HepG2 (cell line): ENCODE data around the gene BDNF. TPM values are rescaled to one million over a fixed set of nuclear protein-coding genes. Genes with fewer than 3 reads are reported as not detected.
A peak's percentile ranks its signal among the peaks of the same experiment; 100 is the strongest.

ENCODE experiments used
- ATAC-seq: fragments of 200-7000 bp; cut with Tn5 transposase; 3 replicates; pipeline ENCODE4 v1.9.1; 2020; ENCODE audit warnings: mild to moderate bottlenecking, moderate library complexity
- BruUV-seq: library from RNA; stranded (reverse); fragments of 400-500 nt; replicated peaks from 2 replicates; lab custom pipeline; 2021; lab: Mats Ljungman, UMichigan
- CTCF ChIA-PET: fragments of 300-600 bp; formaldehyde crosslinking; extraction: SDS; loops from one replicate; lab custom pipeline; 2021; ENCODE audit warnings: low total read pairs, inconsistent platforms, low intra/inter-chr PET ratio; lab: Yijun Ruan, JAX
- POLR2A ChIA-PET: fragments of 350-600 bp; sonication (Branson Sonifier 250); formaldehyde crosslinking; loops from one replicate; lab custom pipeline; 2020; ENCODE audit warnings: antibody characterized with exemption, inconsistent platforms; lab: Yijun Ruan, JAX
- DNase-seq: peaks from one replicate; pipeline ENCODE4 v3.0.0-alpha.2; 2015; ENCODE audit warnings: low spot score
- FAIRE-seq: peaks from 3 replicates; lab custom pipeline; 2011; peaks lifted over from hg19 to GRCh38; lab: Jason Lieb, UNC
- H2AFZ ChIP-seq: one replicate; pipeline ENCODE4 v1.6.1; 2011; ENCODE audit warnings: low read length, inconsistent platforms
- H3K27ac ChIP-seq: fragments of 300-600 bp; 3 replicates; pipeline ENCODE4 v1.8.0; 2011; ENCODE audit warnings: mixed run types, mild to moderate bottlenecking, mixed read lengths, low read length, inconsistent platforms; ENCODE audit not compliant: insufficient read depth; ENCODE audit errors: extremely low read length
- H3K27me3 ChIP-seq, 2 experiments: fragments of 200-600 bp in 1 of 2; 2 replicates in 1 of 2; 3 replicates in 1 of 2; pipeline versions ENCODE4 v1.6.0 to v1.8.0; 2011; ENCODE audit warnings: low read length in 2 of 2, mild to moderate bottlenecking in 2 of 2, moderate library complexity in 2 of 2, inconsistent platforms in 1 of 2; ENCODE audit not compliant: insufficient read depth in 2 of 2, control insufficient read depth in 1 of 2
- H3K36me3 ChIP-seq, 2 experiments: fragments of 200-600 bp in 1 of 2; replicated peaks in 1 of 2; 2 replicates in 1 of 2; 3 replicates in 1 of 2; pipeline versions ENCODE4 v1.5.1 to v1.8.0; 2011; ENCODE audit warnings: low read length in 2 of 2, inconsistent platforms in 1 of 2; ENCODE audit not compliant: insufficient read depth in 2 of 2, control insufficient read depth in 1 of 2
- H3K4me1 ChIP-seq: 2 replicates; pipeline ENCODE4 v1.5.1; 2012; ENCODE audit warnings: low read length, inconsistent platforms; ENCODE audit not compliant: insufficient read depth
- H3K4me2 ChIP-seq: 2 replicates; pipeline ENCODE4 v1.6.0; 2011; ENCODE audit warnings: low read depth, low read length, inconsistent platforms
- H3K4me3 ChIP-seq, 3 experiments: fragments of 200-600 bp in 1 of 3; sonication (generic), shearing (Covaris generic) in 1 of 3; replicated peaks in 1 of 3; 2 replicates each; pipeline ENCODE4 v1.5.1; 2011 to 2016; ENCODE audit warnings: low read length in 3 of 3, inconsistent platforms in 2 of 3, low read depth in 2 of 3, mild to moderate bottlenecking in 2 of 3, control low read depth in 1 of 3, mixed read lengths in 1 of 3; ENCODE audit not compliant: insufficient read depth in 1 of 3
- H3K79me2 ChIP-seq: one replicate; pipeline ENCODE4 v1.6.1; 2011; ENCODE audit warnings: low read length, inconsistent platforms; ENCODE audit not compliant: insufficient read depth
- H3K9ac ChIP-seq: 2 replicates; pipeline ENCODE4 v1.6.0; 2011; ENCODE audit warnings: mild to moderate bottlenecking, low read depth, low read length, inconsistent platforms; ENCODE audit not compliant: insufficient read depth
- H3K9me3 ChIP-seq: 2 replicates; pipeline ENCODE4 v1.5.1; 2012; ENCODE audit warnings: mild to moderate bottlenecking, low read length
- H4K20me1 ChIP-seq: 2 replicates; pipeline ENCODE4 v1.6.0; 2011; ENCODE audit warnings: inconsistent platforms, mild to moderate bottlenecking, low read length, moderate library complexity; ENCODE audit not compliant: insufficient read depth
- FOSL2 ChIP-seq: sonication (generic); formaldehyde crosslinking; IDR thresholded peaks from 2 replicates; pipeline ENCODE4 v1.4.0; 2020; ENCODE audit warnings: missing genetic modification reagents
- TBX3 ChIP-seq: fragments of 450-650 bp; IDR thresholded peaks from 2 replicates; pipeline ENCODE4 v1.6.1; 2017; ENCODE audit warnings: antibody characterized with exemption, mild to moderate bottlenecking, inconsistent platforms, borderline replicate concordance
- YEATS4 ChIP-seq: sonication (generic); formaldehyde crosslinking; IDR thresholded peaks from 2 replicates; pipeline ENCODE4 v1.4.0; 2020; ENCODE audit warnings: missing genetic modification reagents, borderline replicate concordance
- WGBS: methylation state at CpG from one replicate; pipeline ENCODE4 v1.1.6; 2017; ENCODE audit warnings: low lambda C conversion rate; 5-methylcytosine and 5-hydroxymethylcytosine counted together
- in situ Hi-C: cut with HindIII; loops from 2 replicates; pipeline ENCODE4 v1.10.0; 2017; ENCODE audit warnings: low pct_unique_long_range_greater_than_20kb; ENCODE audit not compliant: extremely low pct_ligation_motif_present
- intact Hi-C: fragments of 100-400 bp; cut with micrococcal nuclease; formaldehyde crosslinking; loops from one replicate; pipeline ENCODE4 v1.10.0; 2022; ENCODE audit not compliant: unreplicated experiment
- polyA plus RNA-seq, 8 experiments: library from polyadenylated mRNA; depleted of rRNA in 3 of 8; stranded (reverse) in 7 of 8; unstranded in 1 of 8; fragments of >200 nt; fragmentation: Illumina TruSeq in 4 of 8; extraction: Trizol in 4 of 8; gene quantifications; 2 replicates each; pipeline versions ENCODE4 v1.2.1 to v1.2.3, GENCODE V29; 2011 to 2016; ENCODE audit warnings: low read depth in 4 of 8, missing spikeins in 1 of 8, mixed read lengths in 1 of 8; ENCODE audit not compliant: insufficient read depth in 1 of 8
- total RNA-seq, 5 experiments: library from RNA; depleted of rRNA; stranded (reverse); fragments of >200 nt; fragmentation: Illumina TruSeq; extraction: Trizol; gene quantifications; 2 replicates each; pipeline ENCODE4 v1.2.3, GENCODE V29; 2016; ENCODE audit warnings: low read depth in 1 of 5
- TF ChIP-seq, protein P1 (sequence below): sonication (generic); formaldehyde crosslinking; IDR thresholded peaks from 2 replicates; pipeline ENCODE4 v1.5.0; 2020; ENCODE audit warnings: missing genetic modification reagents
- TF ChIP-seq, protein P2 (sequence below): sonication (generic); formaldehyde crosslinking; IDR thresholded peaks from 2 replicates; pipeline ENCODE4 v1.9.0; 2022; ENCODE audit warnings: missing genetic modification reagents, mild to moderate bottlenecking, borderline replicate concordance
- TF ChIP-seq, protein P3 (sequence below): sonication (generic); formaldehyde crosslinking; IDR thresholded peaks from 2 replicates; pipeline ENCODE4 v1.4.0; 2020; ENCODE audit warnings: missing genetic modification reagents, borderline replicate concordance

BDNF gene
- total and polyA plus RNA-seq, 2 of the 13 experiments (the other 11 are each of a cell fraction or from before 2014, with no cell fraction given), result 0.02 TPM; not detected in 1

DNA sequence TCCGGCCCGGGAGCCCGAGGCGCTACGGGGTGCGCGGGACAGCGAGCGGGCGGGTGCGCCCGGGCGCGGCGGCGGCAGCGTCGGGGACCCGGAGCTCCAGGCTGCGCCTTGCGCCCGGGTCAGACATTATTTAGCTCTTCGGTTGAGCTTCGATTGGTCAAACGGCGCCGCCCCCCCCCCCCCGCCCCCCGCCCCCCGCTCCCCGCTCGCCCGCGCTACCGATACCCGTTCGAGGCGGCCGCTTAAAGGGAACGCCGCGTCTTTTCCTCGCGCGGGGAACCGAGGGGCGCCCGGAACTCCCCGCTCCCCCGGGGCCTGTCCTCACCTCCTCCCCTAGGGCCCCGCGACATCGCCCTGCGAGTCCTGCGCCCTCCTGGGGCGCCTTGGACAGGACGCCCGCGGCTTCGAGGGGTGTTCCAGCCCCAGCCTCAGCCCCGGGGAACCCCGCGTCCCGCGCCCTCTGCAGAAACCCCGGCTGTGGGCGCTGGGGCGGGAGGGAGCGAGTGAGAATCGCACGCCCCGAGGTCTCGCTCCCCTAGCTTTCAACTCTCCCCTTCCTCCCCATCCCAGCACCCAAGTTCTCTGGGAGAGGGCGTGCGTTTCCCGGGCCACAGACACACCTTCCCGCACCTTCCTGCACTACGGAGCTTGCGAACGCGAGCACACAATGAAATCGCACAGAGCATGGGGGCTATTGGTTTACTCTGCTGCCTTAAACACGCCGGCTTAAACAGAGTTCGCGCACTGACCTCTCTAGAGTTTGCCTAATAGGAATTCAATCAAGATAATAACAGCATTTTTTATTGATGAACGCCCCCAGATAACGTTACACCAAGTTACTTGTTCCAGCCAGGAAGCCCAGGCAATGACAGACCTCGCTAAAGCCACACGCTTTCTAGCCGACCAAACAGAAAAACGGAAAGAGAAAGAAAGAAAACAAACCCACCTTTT lies at the start of gene BDNF (continued):
- TF ChIP-seq, protein P1, sequence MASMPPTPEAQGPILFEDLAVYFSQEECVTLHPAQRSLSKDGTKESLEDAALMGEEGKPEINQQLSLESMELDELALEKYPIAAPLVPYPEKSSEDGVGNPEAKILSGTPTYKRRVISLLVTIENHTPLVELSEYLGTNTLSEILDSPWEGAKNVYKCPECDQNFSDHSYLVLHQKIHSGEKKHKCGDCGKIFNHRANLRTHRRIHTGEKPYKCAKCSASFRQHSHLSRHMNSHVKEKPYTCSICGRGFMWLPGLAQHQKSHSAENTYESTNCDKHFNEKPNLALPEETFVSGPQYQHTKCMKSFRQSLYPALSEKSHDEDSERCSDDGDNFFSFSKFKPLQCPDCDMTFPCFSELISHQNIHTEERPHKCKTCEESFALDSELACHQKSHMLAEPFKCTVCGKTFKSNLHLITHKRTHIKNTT (CRISPR knock-in tag), result no peak
- TF ChIP-seq, protein P2, sequence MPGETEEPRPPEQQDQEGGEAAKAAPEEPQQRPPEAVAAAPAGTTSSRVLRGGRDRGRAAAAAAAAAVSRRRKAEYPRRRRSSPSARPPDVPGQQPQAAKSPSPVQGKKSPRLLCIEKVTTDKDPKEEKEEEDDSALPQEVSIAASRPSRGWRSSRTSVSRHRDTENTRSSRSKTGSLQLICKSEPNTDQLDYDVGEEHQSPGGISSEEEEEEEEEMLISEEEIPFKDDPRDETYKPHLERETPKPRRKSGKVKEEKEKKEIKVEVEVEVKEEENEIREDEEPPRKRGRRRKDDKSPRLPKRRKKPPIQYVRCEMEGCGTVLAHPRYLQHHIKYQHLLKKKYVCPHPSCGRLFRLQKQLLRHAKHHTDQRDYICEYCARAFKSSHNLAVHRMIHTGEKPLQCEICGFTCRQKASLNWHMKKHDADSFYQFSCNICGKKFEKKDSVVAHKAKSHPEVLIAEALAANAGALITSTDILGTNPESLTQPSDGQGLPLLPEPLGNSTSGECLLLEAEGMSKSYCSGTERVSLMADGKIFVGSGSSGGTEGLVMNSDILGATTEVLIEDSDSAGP (CRISPR knock-in tag), result peak; percentile 84
- no peak for TF ChIP-seq TBX3
- TF ChIP-seq, protein P3, sequence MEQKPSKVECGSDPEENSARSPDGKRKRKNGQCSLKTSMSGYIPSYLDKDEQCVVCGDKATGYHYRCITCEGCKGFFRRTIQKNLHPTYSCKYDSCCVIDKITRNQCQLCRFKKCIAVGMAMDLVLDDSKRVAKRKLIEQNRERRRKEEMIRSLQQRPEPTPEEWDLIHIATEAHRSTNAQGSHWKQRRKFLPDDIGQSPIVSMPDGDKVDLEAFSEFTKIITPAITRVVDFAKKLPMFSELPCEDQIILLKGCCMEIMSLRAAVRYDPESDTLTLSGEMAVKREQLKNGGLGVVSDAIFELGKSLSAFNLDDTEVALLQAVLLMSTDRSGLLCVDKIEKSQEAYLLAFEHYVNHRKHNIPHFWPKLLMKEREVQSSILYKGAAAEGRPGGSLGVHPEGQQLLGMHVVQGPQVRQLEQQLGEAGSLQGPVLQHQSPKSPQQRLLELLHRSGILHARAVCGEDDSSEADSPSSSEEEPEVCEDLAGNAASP (CRISPR knock-in tag), result no peak

DNA sequence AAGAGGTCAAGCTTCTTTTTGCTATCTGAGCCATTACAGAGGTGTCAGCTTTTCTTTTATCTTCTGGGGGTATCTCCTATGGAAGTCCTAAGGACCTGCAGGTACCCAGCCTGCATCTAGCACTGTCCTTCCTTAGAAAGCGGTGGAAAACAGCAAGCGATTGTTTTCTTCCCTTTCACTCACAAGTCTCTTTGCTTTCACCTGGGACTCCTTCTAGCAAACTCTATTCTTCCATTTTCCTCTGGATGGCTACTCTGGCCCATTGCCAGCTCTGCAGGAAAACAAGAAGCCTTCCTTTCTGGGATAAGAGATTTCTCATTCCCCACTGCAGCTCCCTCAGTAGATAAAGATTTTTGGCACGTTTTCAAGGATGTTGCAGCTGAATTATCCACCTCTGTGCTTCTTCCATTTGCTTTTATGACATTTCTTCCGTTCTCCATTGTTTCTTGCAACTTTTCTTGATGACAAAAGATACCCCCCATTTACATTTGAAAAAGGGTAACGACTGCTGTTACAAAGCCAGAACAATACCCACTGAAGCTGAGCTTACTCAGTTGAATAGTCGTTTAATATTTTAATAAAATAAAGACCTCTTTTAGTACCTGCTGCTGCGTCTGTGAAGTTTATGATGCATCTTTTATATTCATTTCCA lies 40.2 kb upstream of the BDNF start:
- in situ Hi-C loops (no loop called here), intact Hi-C loops (no loop called here)
- Histone ChIP-seq H3K9ac (no peak overlapping the region), H3K27me3 (peaks cover 0 to 1% of the 10 kb centered on the region in 2 experiments; a peak in 1 of 5 replicates), H3K9me3 (no peaks in the 10 kb centered on the region), H3K4me2 (no peak overlapping the region), H2AFZ (no peak overlapping the region), H4K20me1 (no peaks in the 10 kb centered on the region), H3K27ac (no peak overlapping the region), H3K36me3 (no peaks in the 10 kb centered on the region), H3K4me1 (no peaks in the 10 kb centered on the region), H3K4me3 (no peak overlapping the region), H3K79me2 (no peaks in the 10 kb centered on the region)
- FAIRE-seq, result no peak
- ChIA-PET POLR2A (no interaction called here), CTCF (no interaction called here)
- no peak for TF ChIP-seq YEATS4 (CRISPR knock-in tag)
- TF ChIP-seq FOSL2 (CRISPR knock-in tag), result no peak
- ATAC-seq, result no peak
- no peak for DNase-seq
- 23% methylated on average over 7 of the region's 7 CpGs for WGBS
- BruUV-seq, result no TSS peak
